ENCODE results near the gene ROCK2. TPM values are rescaled to one million over a fixed set of nuclear protein-coding genes. Genes with fewer than 3 reads are reported as not detected.
A peak's percentile ranks its signal among the peaks of the same experiment; 100 is the strongest.

ROCK2 gene
- total and polyA plus RNA-seq, 2 of the 13 experiments (the other 11 are each of a cell fraction or from before 2014, with no cell fraction given): 38.1 to 119 TPM

DNA sequence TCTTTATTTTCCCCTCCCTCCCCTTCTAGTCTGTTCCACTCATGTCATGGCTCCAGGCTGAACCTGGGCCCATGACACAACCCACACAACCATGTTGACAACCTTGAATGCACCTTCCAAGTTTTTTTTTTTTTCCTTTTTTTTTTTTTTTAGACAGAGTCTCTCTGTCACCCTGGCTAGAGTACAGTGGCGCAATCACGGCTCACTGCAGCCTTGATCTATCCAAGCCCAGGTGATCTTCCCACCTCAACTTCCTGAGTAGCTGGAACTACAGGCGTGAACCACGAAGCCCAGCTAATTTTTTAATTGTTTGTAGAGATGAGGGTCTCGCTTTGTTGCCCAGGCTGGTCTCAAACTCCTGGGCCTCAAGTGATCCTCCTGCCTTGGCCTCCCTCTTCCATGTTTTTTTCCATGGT, 21.9 kb upstream of the ROCK2 start (continued):
- TF ChIP-seq, protein P1, sequence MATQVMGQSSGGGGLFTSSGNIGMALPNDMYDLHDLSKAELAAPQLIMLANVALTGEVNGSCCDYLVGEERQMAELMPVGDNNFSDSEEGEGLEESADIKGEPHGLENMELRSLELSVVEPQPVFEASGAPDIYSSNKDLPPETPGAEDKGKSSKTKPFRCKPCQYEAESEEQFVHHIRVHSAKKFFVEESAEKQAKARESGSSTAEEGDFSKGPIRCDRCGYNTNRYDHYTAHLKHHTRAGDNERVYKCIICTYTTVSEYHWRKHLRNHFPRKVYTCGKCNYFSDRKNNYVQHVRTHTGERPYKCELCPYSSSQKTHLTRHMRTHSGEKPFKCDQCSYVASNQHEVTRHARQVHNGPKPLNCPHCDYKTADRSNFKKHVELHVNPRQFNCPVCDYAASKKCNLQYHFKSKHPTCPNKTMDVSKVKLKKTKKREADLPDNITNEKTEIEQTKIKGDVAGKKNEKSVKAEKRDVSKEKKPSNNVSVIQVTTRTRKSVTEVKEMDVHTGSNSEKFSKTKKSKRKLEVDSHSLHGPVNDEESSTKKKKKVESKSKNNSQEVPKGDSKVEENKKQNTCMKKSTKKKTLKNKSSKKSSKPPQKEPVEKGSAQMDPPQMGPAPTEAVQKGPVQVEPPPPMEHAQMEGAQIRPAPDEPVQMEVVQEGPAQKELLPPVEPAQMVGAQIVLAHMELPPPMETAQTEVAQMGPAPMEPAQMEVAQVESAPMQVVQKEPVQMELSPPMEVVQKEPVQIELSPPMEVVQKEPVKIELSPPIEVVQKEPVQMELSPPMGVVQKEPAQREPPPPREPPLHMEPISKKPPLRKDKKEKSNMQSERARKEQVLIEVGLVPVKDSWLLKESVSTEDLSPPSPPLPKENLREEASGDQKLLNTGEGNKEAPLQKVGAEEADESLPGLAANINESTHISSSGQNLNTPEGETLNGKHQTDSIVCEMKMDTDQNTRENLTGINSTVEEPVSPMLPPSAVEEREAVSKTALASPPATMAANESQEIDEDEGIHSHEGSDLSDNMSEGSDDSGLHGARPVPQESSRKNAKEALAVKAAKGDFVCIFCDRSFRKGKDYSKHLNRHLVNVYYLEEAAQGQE (IDR thresholded peaks at IDR 0.05; ENCODE audit: borderline replicate concordance in 1 of 2, low read depth in 1 of 2, low read length in 2 of 2): peak in 1 of 2 experiments; percentile 68; a peak in 2 of 4 replicates
- TF ChIP-seq ZBTB7B (CRISPR knock-in tag; IDR thresholded peaks at IDR 0.05): peak; percentile 65; the same call in 1 of the 2 replicates
- TF ChIP-seq ZNF264 (CRISPR knock-in tag; IDR thresholded peaks at IDR 0.05): peak; percentile 84
- TF ChIP-seq, protein P2, sequence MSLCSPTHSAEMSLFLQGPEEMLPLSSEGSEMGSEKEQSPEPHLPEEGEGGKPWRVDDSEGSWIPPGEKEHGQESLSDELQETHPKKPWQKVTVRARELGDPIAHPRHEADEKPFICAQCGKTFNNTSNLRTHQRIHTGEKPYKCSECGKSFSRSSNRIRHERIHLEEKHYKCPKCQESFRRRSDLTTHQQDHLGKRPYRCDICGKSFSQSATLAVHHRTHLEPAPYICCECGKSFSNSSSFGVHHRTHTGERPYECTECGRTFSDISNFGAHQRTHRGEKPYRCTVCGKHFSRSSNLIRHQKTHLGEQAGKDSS (CRISPR knock-in tag; IDR thresholded peaks at IDR 0.05; ENCODE audit: borderline replicate concordance, low read depth): peak; percentile 39; the same call in 1 of the 2 replicates
- TF ChIP-seq, protein P3, sequence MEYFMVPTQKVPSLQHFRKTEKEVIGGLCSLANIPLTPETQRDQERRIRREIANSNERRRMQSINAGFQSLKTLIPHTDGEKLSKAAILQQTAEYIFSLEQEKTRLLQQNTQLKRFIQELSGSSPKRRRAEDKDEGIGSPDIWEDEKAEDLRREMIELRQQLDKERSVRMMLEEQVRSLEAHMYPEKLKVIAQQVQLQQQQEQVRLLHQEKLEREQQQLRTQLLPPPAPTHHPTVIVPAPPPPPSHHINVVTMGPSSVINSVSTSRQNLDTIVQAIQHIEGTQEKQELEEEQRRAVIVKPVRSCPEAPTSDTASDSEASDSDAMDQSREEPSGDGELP (IDR thresholded peaks at IDR 0.05; ENCODE audit: borderline replicate concordance, low read depth): peak; percentile 90
- TF ChIP-seq TBL1XR1 (IDR thresholded peaks at IDR 0.05; ENCODE audit: borderline replicate concordance, low read length, partially characterized antibody): peak; percentile 68
- TF ChIP-seq NR2F1 (CRISPR knock-in tag; IDR thresholded peaks at IDR 0.05): peak in 1 of 2 experiments; percentile 52; a peak in 2 of 4 replicates
- TF ChIP-seq, protein P4, sequence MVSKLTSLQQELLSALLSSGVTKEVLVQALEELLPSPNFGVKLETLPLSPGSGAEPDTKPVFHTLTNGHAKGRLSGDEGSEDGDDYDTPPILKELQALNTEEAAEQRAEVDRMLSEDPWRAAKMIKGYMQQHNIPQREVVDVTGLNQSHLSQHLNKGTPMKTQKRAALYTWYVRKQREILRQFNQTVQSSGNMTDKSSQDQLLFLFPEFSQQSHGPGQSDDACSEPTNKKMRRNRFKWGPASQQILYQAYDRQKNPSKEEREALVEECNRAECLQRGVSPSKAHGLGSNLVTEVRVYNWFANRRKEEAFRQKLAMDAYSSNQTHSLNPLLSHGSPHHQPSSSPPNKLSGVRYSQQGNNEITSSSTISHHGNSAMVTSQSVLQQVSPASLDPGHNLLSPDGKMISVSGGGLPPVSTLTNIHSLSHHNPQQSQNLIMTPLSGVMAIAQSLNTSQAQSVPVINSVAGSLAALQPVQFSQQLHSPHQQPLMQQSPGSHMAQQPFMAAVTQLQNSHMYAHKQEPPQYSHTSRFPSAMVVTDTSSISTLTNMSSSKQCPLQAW (CRISPR knock-in tag; IDR thresholded peaks at IDR 0.05): peak; percentile 80; the same call in 1 of the 2 replicates
- peak; percentile 61; the same call in 1 of the 2 replicates for TF ChIP-seq NKX3-1 (CRISPR knock-in tag; IDR thresholded peaks at IDR 0.05)
- TF ChIP-seq ZFP37 (CRISPR knock-in tag; IDR thresholded peaks at IDR 0.05; ENCODE audit: borderline replicate concordance): 0 out of 2 replicates have a peak, but pooled peaks have one; percentile 55
- no peak for TF ChIP-seq HOXA9 (CRISPR knock-in tag; IDR thresholded peaks at IDR 0.05; ENCODE audit: borderline replicate concordance)
- TF ChIP-seq DR1 (CRISPR knock-in tag; IDR thresholded peaks at IDR 0.05): no peak
- peak; percentile 81 for TF ChIP-seq SKI (IDR thresholded peaks at IDR 0.05; ENCODE audit: partially characterized antibody)
- TF ChIP-seq, protein P5, sequence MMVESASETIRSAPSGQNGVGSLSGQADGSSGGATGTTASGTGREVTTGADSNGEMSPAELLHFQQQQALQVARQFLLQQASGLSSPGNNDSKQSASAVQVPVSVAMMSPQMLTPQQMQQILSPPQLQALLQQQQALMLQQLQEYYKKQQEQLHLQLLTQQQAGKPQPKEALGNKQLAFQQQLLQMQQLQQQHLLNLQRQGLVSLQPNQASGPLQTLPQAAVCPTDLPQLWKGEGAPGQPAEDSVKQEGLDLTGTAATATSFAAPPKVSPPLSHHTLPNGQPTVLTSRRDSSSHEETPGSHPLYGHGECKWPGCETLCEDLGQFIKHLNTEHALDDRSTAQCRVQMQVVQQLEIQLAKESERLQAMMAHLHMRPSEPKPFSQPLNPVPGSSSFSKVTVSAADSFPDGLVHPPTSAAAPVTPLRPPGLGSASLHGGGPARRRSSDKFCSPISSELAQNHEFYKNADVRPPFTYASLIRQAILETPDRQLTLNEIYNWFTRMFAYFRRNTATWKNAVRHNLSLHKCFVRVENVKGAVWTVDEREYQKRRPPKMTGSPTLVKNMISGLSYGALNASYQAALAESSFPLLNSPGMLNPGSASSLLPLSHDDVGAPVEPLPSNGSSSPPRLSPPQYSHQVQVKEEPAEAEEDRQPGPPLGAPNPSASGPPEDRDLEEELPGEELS (CRISPR knock-in tag; IDR thresholded peaks at IDR 0.05): peak; percentile 93
- peak; percentile 79 for TF ChIP-seq SOX5 (CRISPR knock-in tag; IDR thresholded peaks at IDR 0.05; ENCODE audit: borderline replicate concordance)
- peak; percentile 10; the same call in 1 of the 3 replicates for TF ChIP-seq MXI1 (IDR thresholded peaks at IDR 0.05; ENCODE audit: borderline replicate concordance, low read depth, low read length)
- TF ChIP-seq ZNF703 (CRISPR knock-in tag; IDR thresholded peaks at IDR 0.05; ENCODE audit: borderline replicate concordance): peak; percentile 78; the same call in 1 of the 2 replicates
- TF ChIP-seq, protein P6, sequence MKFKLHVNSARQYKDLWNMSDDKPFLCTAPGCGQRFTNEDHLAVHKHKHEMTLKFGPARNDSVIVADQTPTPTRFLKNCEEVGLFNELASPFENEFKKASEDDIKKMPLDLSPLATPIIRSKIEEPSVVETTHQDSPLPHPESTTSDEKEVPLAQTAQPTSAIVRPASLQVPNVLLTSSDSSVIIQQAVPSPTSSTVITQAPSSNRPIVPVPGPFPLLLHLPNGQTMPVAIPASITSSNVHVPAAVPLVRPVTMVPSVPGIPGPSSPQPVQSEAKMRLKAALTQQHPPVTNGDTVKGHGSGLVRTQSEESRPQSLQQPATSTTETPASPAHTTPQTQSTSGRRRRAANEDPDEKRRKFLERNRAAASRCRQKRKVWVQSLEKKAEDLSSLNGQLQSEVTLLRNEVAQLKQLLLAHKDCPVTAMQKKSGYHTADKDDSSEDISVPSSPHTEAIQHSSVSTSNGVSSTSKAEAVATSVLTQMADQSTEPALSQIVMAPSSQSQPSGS (CRISPR knock-in tag; IDR thresholded peaks at IDR 0.05): peak; percentile 84

Measured in HepG2 (cell line).